ENCODE data around the gene SCMH1.

GRCh38 chr1:41215623-41216022 lies 26.5 kb downstream of the SCMH1 start:
- TF ChIP-seq CTCF (IDR thresholded peaks at IDR 0.05) = no peak
- TF ChIP-seq POLR2A (IDR thresholded peaks at IDR 0.05) = no peak
- TF ChIP-seq POLR2AphosphoS5 (IDR thresholded peaks at IDR 0.05) = no peak

Data from breast epithelium (tissue), 3 donors.